ENCODE data around the gene EEPD1.

EEPD1 gene

DNA sequence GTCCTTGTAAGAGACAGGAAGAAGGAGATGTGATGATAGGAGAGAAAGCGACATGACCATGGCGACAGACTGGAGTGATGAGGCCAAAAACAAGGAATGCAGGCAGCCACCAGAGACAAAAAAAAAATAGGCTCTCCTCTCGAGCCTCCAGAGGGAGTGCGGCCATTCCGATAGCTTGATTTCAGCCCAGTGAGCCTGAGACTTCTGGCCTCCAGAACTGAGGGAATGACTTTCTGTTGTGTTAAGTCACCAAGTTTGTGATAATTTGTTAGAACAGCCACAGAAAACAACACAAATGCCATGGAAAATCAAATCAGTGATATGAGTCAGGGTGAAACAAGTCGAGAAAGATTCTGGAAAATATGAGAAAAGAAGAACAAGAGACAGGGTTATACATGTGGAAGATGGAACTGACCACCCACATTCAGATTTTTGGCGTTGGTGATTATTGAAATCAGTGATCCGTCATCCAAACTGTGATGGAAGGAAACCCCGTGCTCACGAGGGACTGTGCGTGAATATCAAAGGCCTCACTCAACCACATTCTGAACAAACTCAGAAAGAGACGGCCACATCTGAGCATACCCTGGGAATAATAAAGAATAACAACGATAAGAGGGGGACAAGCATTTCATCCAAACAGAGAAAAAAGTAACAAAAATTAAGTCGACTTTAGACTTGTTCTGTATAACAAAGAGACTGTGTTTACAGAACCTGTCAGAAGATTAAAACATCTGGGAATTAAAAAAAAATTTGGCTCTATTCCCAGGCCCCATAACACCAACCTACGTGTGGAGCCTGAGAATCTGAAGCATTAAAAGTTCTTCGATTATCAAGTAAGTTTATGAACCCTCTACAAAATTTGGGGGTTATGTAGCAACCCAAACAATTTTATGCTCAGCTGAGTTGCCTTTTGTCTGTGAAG lies 72.1 kb downstream of the EEPD1 start:
- no peaks in the 10 kb centered on the region for H3K9me3 ChIP-seq (ENCODE audit: severe bottlenecking)
- H3K27me3 ChIP-seq (ENCODE audit: insufficient read depth, low read depth, severe bottlenecking) = no peaks in the 10 kb centered on the region
- H3K27ac ChIP-seq = no peak overlapping the region
- no peak overlapping the region for H3K4me3 ChIP-seq (ENCODE audit: low read depth, low read length)
- TF ChIP-seq CTCF (IDR thresholded peaks at IDR 0.05; ENCODE audit: low read depth, low read length) = no peak
- no peak for DNase-seq
- no peaks in the 10 kb centered on the region for H3K36me3 ChIP-seq

- Histone ChIP-seq H3K27ac (no peak overlapping the region), H3K36me3 (no peaks in the 10 kb centered on the region), H3K4me3 (ENCODE audit: low read depth, low read length) (no peak overlapping the region), H3K9me3 (ENCODE audit: severe bottlenecking) (no peaks in the 10 kb centered on the region), H3K27me3 (ENCODE audit: insufficient read depth, low read depth, severe bottlenecking) (no peaks in the 10 kb centered on the region)
- TF ChIP-seq CTCF (IDR thresholded peaks at IDR 0.05; ENCODE audit: low read depth, low read length) = no peak
- peak; percentile 61 for DNase-seq
Measured at GRCh38 chr7:36226151-36226550, 73.1 kb downstream of the EEPD1 start.

- Histone ChIP-seq H3K4me3 (ENCODE audit: low read depth, low read length) (no peak overlapping the region), H3K36me3 (no peaks in the 10 kb centered on the region), H3K27ac (no peak overlapping the region), H3K27me3 (ENCODE audit: insufficient read depth, low read depth, severe bottlenecking) (no peaks in the 10 kb centered on the region), H3K9me3 (ENCODE audit: severe bottlenecking) (no peaks in the 10 kb centered on the region)
- no peak for TF ChIP-seq CTCF (IDR thresholded peaks at IDR 0.05; ENCODE audit: low read depth, low read length)
- DNase-seq = no peak
Measured at GRCh38 chr7:36227223-36227622, 74.2 kb downstream of the EEPD1 start.

DNA sequence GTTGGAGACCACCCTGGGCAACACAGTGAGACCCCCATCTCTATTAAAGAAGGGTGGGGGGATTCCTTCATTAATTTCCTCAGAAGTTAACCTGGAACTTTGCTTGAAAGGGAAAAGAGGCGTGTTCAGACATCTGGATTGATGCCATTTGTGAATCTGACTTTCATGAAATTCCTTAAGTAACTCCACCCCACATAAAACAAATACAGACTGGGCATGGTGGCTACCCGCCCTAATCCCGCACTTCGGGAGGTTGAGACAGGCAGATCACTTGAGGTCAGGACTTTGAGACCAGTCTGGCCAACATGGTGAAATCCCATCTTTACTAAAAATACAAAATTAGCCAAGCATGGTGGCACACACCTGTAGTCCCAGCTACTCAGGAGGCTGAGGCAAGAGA lies 75.0 kb downstream of the EEPD1 start:
- H3K4me3 ChIP-seq (ENCODE audit: low read depth, low read length) = no peak overlapping the region
- no peaks in the 10 kb centered on the region for H3K9me3 ChIP-seq (ENCODE audit: severe bottlenecking)
- TF ChIP-seq CTCF (IDR thresholded peaks at IDR 0.05; ENCODE audit: low read depth, low read length) = no peak
- no peaks in the 10 kb centered on the region for H3K36me3 ChIP-seq
- DNase-seq = no peak
- H3K27me3 ChIP-seq (ENCODE audit: insufficient read depth, low read depth, severe bottlenecking) = no peaks in the 10 kb centered on the region
- H3K27ac ChIP-seq = no peak overlapping the region

GRCh38 chr7:36231406-36231805 lies 78.4 kb downstream of the EEPD1 start:
- H3K27ac ChIP-seq = no peak overlapping the region
- TF ChIP-seq CTCF (IDR thresholded peaks at IDR 0.05; ENCODE audit: low read depth, low read length) = no peak
- DNase-seq = no peak
- H3K36me3 ChIP-seq = no peaks in the 10 kb centered on the region
- no peak overlapping the region for H3K4me3 ChIP-seq (ENCODE audit: low read depth, low read length)
- H3K27me3 ChIP-seq (ENCODE audit: insufficient read depth, low read depth, severe bottlenecking) = no peaks in the 10 kb centered on the region
- H3K9me3 ChIP-seq (ENCODE audit: severe bottlenecking) = no peaks in the 10 kb centered on the region
